Fibroblast of the conjunctiva (primary cell): ENCODE measurements around the gene PHAF1.

Source experiments
- DNase-seq: peaks from one replicate; pipeline ENCODE4 v3.0.0-alpha.2; 2010; ENCODE audit warnings: low read depth

Gene PHAF1

GRCh38 chr16:67180166-67180565 lies 70.4 kb downstream of the PHAF1 start:
- DNase-seq: no peak

GRCh38 chr16:67181346-67181745 lies 71.6 kb downstream of the PHAF1 start:
- peak; percentile 67 for DNase-seq

GRCh38 chr16:67182288-67182687 lies 72.5 kb downstream of the PHAF1 start:
- no peak for DNase-seq

GRCh38 chr16:67183284-67183626 lies 73.5 kb downstream of the PHAF1 start:
- DNase-seq: no peak

DNA sequence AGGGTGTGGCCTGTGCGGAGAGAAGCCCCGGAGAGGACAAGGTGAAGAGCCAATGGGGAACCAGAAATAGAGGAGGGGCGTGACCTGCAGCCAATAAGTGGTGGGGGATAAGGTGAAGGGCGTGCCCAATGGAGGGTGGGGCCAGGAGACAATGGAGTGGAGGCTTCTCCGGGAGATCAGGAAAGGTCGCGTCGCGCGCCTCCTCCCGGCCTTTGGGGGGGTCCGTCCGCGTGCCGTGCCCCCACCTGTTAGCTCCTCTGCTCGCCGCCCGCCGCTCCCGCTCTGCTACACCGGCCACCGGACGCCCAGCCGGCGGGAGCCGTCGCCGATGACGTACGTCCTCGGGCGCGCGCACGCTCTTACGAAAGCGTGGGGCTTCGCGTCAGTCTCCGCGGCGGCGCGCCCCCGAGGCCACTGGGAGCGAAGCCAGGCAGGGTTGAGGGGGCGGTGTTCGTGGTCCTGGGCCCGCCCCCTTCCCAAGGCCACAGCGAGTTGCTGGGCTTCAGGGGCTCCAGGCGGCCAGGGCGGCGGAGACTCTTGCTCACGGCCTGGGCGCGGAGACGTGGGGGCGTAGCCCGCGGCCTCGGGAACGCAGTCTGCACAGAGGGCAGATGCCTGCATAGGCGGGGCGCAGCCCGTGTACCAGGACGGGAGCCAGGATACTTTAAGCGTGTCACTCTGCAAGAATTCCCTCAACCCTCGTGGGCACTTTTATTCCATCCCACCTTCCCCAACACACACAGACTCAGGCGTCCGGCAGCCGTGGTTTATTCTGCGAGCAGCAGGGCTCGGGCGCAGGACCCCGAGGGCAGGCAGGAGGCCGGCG lies 74.1 kb downstream of the PHAF1 start, which contains the start of gene MATCAP1:
MATCAP1 (minus strand) TSS at position 337 of the 826 bp plus-strand sequence. CDS start 3,353 bp downstream, outside the sequence.
- DNase-seq: peak; percentile 97

- no peak for DNase-seq
These were observed 74.8 kb downstream of the PHAF1 start for GRCh38 chr16:67184453-67184994.

GRCh38 chr16:67184995-67185650 lies 75.4 kb downstream of the PHAF1 start:
- peak; percentile 84 for DNase-seq

DNA sequence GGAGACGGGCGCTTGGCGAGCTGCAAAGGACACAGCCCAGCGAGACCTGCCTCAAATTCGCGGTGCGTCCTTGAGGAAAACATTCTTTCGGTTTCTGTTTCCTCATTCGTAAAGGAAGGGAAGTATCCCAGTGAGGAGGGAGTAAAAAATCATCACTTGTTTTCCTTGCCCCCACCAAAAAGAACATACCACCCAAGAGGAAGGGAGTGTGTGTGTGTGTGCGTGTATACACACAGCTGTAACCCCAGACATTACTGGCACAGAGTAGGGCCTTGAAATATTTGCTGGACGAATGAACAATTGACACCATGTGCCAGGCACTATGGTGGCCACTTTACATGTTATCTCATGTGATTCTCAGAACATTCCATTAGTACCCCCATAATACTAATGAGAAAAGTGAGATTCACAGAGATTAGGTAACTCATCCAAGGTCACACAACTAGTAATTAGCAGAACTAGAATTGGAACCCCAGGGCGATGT lies 76.0 kb downstream of the PHAF1 start:
- DNase-seq: no peak

- no peak for DNase-seq
These were observed 76.8 kb downstream of the PHAF1 start for GRCh38 chr16:67186550-67186950.

DNA sequence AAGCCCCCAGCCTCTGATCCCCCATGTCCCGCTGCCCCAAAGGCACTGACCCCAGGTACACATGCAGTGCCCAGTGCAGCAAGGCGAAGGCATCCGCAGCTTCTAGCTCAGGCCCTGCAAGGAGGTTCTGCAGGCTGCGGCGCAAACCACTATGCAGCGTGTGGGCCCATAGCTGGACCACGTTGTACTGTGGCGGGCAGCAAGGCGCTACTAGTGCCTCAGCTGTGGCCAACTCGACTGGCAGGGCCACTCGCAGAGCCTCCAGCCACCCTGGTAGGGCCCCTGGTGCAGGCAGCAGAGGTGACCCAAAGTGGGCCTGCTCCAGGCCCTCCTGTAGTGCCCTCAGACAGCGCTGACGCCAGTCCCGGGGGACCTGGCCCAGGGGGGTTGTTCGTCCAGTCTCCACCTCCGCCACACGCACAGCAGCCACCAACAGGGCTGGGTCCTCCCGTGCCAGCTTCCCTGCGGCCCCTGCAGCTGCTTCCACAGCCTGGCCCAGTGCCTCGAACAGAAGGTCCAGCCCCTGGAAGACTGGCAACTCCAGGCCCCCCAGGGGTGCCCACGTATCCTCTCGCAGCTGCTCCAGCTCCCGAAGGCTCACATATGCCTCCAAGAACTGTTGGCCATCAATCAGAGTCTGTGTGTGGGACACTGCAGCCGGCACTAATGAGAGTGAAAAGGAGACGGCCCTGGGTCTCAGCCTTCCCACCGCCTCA lies 77.6 kb downstream of the PHAF1 start:
- no peak for DNase-seq

GRCh38 chr16:67188323-67188722 lies 78.6 kb downstream of the PHAF1 start:
- no peak for DNase-seq

GRCh38 chr16:67188798-67189197 lies 79.1 kb downstream of the PHAF1 start:
- DNase-seq: no peak

GRCh38 chr16:67190041-67190440 lies 80.3 kb downstream of the PHAF1 start, which contains the start of gene EXOC3L1:
TSS of gene EXOC3L1 (minus strand) at chr16:67190136. CDS start at chr16:67189676, 460 bp downstream.
- no peak for DNase-seq

DNA sequence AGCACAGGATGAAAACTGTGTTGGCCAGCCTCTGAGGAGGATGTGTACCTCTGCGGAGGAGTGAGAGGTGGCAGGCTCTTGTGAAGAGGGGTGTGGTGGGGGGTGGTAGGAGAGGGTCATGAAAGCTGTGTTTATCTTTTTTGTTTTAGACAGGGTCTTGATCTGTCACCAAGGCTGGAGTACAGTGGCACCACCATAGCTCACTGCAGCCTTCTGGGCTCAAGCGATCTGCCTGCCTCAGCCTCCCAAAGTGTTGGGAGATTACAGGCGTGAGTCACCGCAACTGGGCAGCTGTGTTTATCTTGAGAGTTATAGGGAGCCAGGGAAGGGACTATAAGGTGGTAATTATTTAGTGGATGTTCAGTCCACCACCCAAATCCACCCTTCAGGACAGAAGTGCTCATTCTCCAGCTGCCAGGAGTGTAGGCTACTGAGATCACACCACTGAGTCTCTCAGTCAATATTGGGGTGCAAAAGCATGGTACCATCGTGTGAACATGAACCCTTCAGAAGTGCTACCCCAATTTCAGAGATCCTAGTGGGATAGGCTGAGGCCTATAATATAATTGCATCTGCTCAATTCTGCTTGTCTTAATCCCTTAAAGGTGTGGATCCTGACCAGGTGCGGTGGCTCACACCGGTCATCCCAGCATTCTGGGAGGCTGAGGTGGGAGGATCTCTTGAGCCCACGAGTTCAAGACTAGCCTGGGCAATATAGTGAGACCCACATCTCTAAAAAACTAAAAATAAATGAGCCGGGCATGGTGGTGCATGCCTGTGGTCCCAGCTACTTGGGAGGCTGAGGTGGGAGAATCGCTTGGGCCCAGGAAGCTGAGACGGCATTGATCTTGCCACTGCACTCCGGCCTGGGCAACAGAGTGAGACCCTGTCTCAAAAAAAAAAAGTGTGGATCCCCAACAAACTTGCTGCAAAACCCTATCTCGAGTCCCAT lies 81.0 kb downstream of the PHAF1 start:
- DNase-seq: no peak

DNA sequence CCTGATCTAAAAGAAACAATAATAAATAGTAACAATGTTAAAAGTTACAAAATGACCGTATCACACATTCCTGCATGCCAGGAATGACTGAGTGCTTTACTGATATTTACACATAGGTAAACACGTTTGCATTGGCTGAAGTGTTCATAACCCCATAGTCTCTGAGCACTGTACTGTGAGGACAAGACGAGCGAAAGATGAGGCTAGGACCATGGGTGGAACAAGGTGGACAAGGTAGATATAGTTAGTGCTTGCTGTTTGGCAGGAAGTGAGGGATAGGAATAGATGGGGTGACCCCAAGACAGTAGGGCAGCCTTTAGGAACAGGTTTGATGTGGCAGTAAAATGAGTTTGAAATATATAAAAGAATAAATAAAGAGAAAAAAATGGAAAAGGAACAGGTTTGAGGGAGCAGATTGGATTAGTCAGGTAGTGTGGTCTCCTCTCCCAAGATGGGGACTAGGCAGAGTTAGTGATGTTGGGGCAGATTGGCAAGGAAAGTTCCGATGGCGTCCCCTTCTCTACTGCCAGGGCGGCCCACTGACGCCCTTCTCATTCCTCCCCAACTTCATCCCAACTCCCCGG lies 81.8 kb downstream of the PHAF1 start:
- DNase-seq: no peak

- DNase-seq: peak; percentile 64
These were observed 82.4 kb downstream of the PHAF1 start, which contains the start of gene E2F4 for GRCh38 chr16:67191995-67192681. TSS of gene E2F4 (plus strand) at chr16:67192155. CDS start at chr16:67192228, 73 bp downstream.

GRCh38 chr16:67192781-67193361 lies 83.1 kb downstream of the PHAF1 start:
- no peak for DNase-seq

DNA sequence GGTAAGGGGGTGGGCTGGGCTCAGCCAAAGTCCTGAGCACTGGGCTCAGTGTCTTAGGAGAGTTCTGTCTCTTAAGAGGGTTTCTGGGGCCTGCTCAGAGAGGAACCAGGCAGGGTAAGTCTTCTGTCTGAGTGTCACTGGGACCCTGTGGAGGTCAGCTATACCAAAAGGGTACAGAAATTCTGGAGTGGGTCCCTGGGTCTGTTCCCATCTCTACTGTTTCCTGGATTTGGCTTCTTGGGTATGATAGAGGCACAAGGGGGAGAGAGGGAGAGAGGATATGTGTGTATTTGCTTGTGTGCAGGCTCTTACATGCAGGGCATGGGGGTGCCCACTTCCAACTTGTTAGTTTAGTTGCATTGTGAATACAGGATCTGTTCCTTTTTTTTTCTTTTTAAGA lies 83.8 kb downstream of the PHAF1 start:
- DNase-seq: no peak

DNA sequence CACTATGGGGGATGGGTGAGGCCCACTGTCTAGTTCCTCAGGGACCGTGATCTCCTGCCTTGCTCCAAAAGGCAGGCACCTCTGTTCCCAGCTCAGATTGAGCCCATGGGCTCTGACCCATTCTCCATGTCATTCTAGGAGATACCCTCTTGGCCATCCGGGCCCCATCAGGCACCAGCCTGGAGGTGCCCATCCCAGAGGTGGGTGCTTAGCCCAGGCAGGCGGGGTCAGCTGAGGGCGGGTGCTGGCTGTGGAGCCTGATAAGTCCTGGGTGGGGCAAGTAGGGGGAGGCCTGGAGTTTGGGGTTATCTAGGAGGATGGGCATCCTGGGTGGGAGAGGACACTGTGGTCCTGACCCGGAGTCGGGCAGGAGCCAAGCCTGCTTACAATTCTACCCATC lies 84.5 kb downstream of the PHAF1 start:
- no peak for DNase-seq

DNA sequence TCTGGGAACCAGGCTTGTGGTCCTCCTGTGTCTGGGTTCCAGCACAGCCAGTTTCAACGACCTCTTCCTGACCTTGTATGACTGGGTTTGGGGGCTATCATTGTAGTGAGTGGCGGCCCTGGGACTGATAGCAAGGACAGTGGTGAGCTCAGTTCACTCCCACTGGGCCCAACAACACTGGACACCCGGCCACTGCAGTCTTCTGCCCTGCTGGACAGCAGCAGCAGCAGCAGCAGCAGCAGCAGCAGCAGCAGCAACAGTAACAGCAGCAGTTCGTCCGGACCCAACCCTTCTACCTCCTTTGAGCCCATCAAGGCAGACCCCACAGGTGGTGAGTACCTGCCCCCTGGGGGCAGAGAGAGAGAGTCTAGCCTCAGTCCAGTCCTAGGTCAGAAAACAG lies 85.9 kb downstream of the PHAF1 start:
- DNase-seq: no peak
